GM18858 (cell line): ENCODE measurements around the gene PDHA1.

Source experiments
- ATAC-seq: cut with Tn5 transposase; IDR thresholded peaks from one replicate; pipeline ENCODE4 v1.9.1; 2021; ENCODE audit not compliant: unreplicated experiment

PDHA1 gene

GRCh38 chrX:19343535-19344408 is at the start of gene PDHA1:
PDHA1 (plus strand) TSS chrX:19343927; CDS start chrX:19344038, 111 bp downstream.
- peak; percentile 94 for ATAC-seq

GRCh38 chrX:19303256-19303880 is 40.4 kb upstream of the PDHA1 start:
- no peak for ATAC-seq

- ATAC-seq = no peak
Observed at GRCh38 chrX:19326567-19326966, 17.2 kb upstream of the PDHA1 start.

- ATAC-seq = no peak
Observed at GRCh38 chrX:19331831-19332230, 11.9 kb upstream of the PDHA1 start.

GRCh38 chrX:19332983-19333382 is 10.7 kb upstream of the PDHA1 start:
- no peak for ATAC-seq

- ATAC-seq = no peak
Observed at GRCh38 chrX:19334945-19335626, 8.6 kb upstream of the PDHA1 start.

GRCh38 chrX:19342331-19342906 is 1.3 kb upstream of the PDHA1 start:
- ATAC-seq = no peak

- peak; percentile 14 for ATAC-seq
Observed at GRCh38 chrX:19343085-19343534, 617 bp upstream of the PDHA1 start.

- no peak for ATAC-seq
Observed at GRCh38 chrX:19344661-19345060, 934 bp downstream of the PDHA1 start.

- ATAC-seq = no peak
Observed at GRCh38 chrX:19347916-19348315, 4.2 kb downstream of the PDHA1 start.

GRCh38 chrX:19349264-19349663 is 5.5 kb downstream of the PDHA1 start:
- no peak for ATAC-seq

GRCh38 chrX:19350941-19351384 is 7.2 kb downstream of the PDHA1 start:
- ATAC-seq = peak; percentile 81

GRCh38 chrX:19354625-19355024 is 10.9 kb downstream of the PDHA1 start:
- no peak for ATAC-seq

GRCh38 chrX:19358521-19358920 is 14.8 kb downstream of the PDHA1 start:
- no peak for ATAC-seq

GRCh38 chrX:19360903-19361302 is 17.2 kb downstream of the PDHA1 start:
- no peak for ATAC-seq

GRCh38 chrX:19361701-19362100 is 18.0 kb downstream of the PDHA1 start:
- ATAC-seq = no peak

GRCh38 chrX:19368576-19368975 is 24.8 kb downstream of the PDHA1 start:
- no peak for ATAC-seq

GRCh38 chrX:19370061-19370460 is 26.3 kb downstream of the PDHA1 start:
- no peak for ATAC-seq

- ATAC-seq = peak; percentile 74
Observed at GRCh38 chrX:19372170-19372546, 28.4 kb downstream of the PDHA1 start.

- peak; percentile 25 for ATAC-seq
Observed at GRCh38 chrX:19372547-19373331, 29.0 kb downstream of the PDHA1 start.
